Brain pericyte (primary cell): ENCODE measurements around the gene SNX1.

Experiments
- DNase-seq: peaks from one replicate; pipeline ENCODE4 v3.0.0-alpha.2; 2012; ENCODE audit warnings: low read depth, low spot score

SNX1 gene

GRCh38 chr15:64146885-64147681, 51.3 kb downstream of the SNX1 start:
- no peak for DNase-seq

- no peak for DNase-seq
These were observed 52.4 kb downstream of the SNX1 start for GRCh38 chr15:64148168-64148567.

GRCh38 chr15:64148581-64148980, 52.8 kb downstream of the SNX1 start:
- no peak for DNase-seq

- no peak for DNase-seq
These were observed 53.6 kb downstream of the SNX1 start for GRCh38 chr15:64149424-64149823.

GRCh38 chr15:64149893-64150578, 54.3 kb downstream of the SNX1 start:
- no peak for DNase-seq

GRCh38 chr15:64151727-64152506, 56.1 kb downstream of the SNX1 start, which contains the start of gene SNX22:
Gene SNX22 (plus strand): TSS chr15:64151731. CDS start chr15:64151776, 45 bp downstream.
- no peak for DNase-seq

GRCh38 chr15:64152507-64153387, 57.0 kb downstream of the SNX1 start:
- no peak for DNase-seq

GRCh38 chr15:64153480-64154367, 57.9 kb downstream of the SNX1 start:
- peak; percentile 67 for DNase-seq

GRCh38 chr15:64155802-64156651, 60.2 kb downstream of the SNX1 start:
- no peak for DNase-seq

GRCh38 chr15:64156652-64157331, 61.0 kb downstream of the SNX1 start:
- DNase-seq = no peak

- no peak for DNase-seq
These were observed 61.9 kb downstream of the SNX1 start for GRCh38 chr15:64157599-64158125.

- no peak for DNase-seq
These were observed 62.8 kb downstream of the SNX1 start for GRCh38 chr15:64158363-64159134.

- DNase-seq = no peak
These were observed 66.1 kb downstream of the SNX1 start for GRCh38 chr15:64161688-64162477.

GRCh38 chr15:64162478-64162868, 66.7 kb downstream of the SNX1 start:
- no peak for DNase-seq

GRCh38 chr15:64162869-64163658, 67.3 kb downstream of the SNX1 start, which contains the start of gene PPIB:
Gene PPIB (minus strand): TSS chr15:64163022. CDS start chr15:64162986, 36 bp downstream.
- peak; percentile 94 for DNase-seq
